GM19438 (cell line): ENCODE results near the gene MYO5B.

Experiments
- ATAC-seq: cut with Tn5 transposase; IDR thresholded peaks from one replicate; pipeline ENCODE4 v1.9.1; 2021; ENCODE audit warnings: low read depth; ENCODE audit not compliant: unreplicated experiment

The MYO5B gene

GRCh38 chr18:49863769-49864621 is 331.0 kb downstream of the MYO5B start:
- ATAC-seq, result no peak

- ATAC-seq, result no peak
Observed at GRCh38 chr18:49862656-49863385, 332.1 kb downstream of the MYO5B start.

- no peak for ATAC-seq
Observed at GRCh38 chr18:49861659-49862058, 333.3 kb downstream of the MYO5B start.

GRCh38 chr18:49859725-49860124 is 335.2 kb downstream of the MYO5B start:
- no peak for ATAC-seq

GRCh38 chr18:49859021-49859359 is 336.0 kb downstream of the MYO5B start:
- ATAC-seq, result no peak

- ATAC-seq, result no peak
Observed at GRCh38 chr18:49858309-49859020, 336.5 kb downstream of the MYO5B start.

GRCh38 chr18:49857708-49858107 is 337.2 kb downstream of the MYO5B start:
- ATAC-seq, result no peak

GRCh38 chr18:49856496-49856895 is 338.5 kb downstream of the MYO5B start:
- no peak for ATAC-seq

GRCh38 chr18:49855711-49856415 is 339.1 kb downstream of the MYO5B start:
- ATAC-seq, result no peak

GRCh38 chr18:49854681-49855080 is 340.3 kb downstream of the MYO5B start:
- ATAC-seq, result no peak

GRCh38 chr18:49853436-49853835 is 341.5 kb downstream of the MYO5B start:
- ATAC-seq, result no peak

GRCh38 chr18:49853011-49853410 is 341.9 kb downstream of the MYO5B start:
- ATAC-seq, result no peak

GRCh38 chr18:49851624-49852023 is 343.3 kb downstream of the MYO5B start:
- ATAC-seq, result no peak

GRCh38 chr18:49850636-49851035 is 344.3 kb downstream of the MYO5B start:
- ATAC-seq, result no peak

- no peak for ATAC-seq
Observed at GRCh38 chr18:49849331-49850217, 345.4 kb downstream of the MYO5B start.

GRCh38 chr18:49848115-49848514 is 346.8 kb downstream of the MYO5B start:
- ATAC-seq, result no peak

- no peak for ATAC-seq
Observed at GRCh38 chr18:49847524-49847923, 347.4 kb downstream of the MYO5B start.

- no peak for ATAC-seq
Observed at GRCh38 chr18:49846718-49847470, 348.1 kb downstream of the MYO5B start.

- no peak for ATAC-seq
Observed at GRCh38 chr18:49846361-49846662, 348.6 kb downstream of the MYO5B start.
